K562 (cell line): ENCODE data around the gene ENOX2. TPM values are rescaled to one million over a fixed set of nuclear protein-coding genes. Genes with fewer than 3 reads are reported as not detected.
A peak's percentile ranks its signal among the peaks of the same experiment; 100 is the strongest.

Experiments
- CBX5 ChIP-seq: IDR thresholded peaks from 2 replicates; pipeline ENCODE4 v1.6.1; 2014; ENCODE audit warnings: low read depth, borderline replicate concordance
- CC2D1A ChIP-seq: fragments of 450-650 bp; IDR thresholded peaks from 2 replicates; pipeline ENCODE4 v1.6.1; 2017; ENCODE audit warnings: mild to moderate bottlenecking
- CUX1 ChIP-seq: fragments of 200-800 bp; sonication (Bioruptor generic); IDR thresholded peaks from 2 replicates; pipeline ENCODE4 v1.6.1; 2016; ENCODE audit warnings: missing genetic modification characterization, missing compliant biosample characterization
- DNMT1 ChIP-seq: fragments of 450-650 bp; IDR thresholded peaks from 2 replicates; pipeline ENCODE4 v1.6.1; 2016; ENCODE audit warnings: antibody characterized with exemption, mild to moderate bottlenecking
- ESRRB ChIP-seq: fragments of 250-450 bp; sonication (Bioruptor Pico); IDR thresholded peaks from 2 replicates; pipeline ENCODE4 v1.5.0; 2020; ENCODE audit warnings: mild to moderate bottlenecking, moderate library complexity, borderline replicate concordance
- EWSR1 ChIP-seq: fragments of 450-650 bp; IDR thresholded peaks from 2 replicates; pipeline ENCODE4 v1.6.1; 2018; ENCODE audit warnings: borderline replicate concordance, mild to moderate bottlenecking, low read depth, moderate library complexity; ENCODE audit not compliant: partially characterized antibody
- GABPA ChIP-seq: fragments of 200-800 bp; sonication (Bioruptor generic); conservative IDR thresholded peaks from 2 replicates; pipeline ENCODE4 v1.6.1; 2016; ENCODE audit warnings: low read depth, missing genetic modification characterization, missing compliant biosample characterization
- HMG20A ChIP-seq: fragments of 450-650 bp; formaldehyde crosslinking; conservative IDR thresholded peaks from 2 replicates; pipeline ENCODE4 v1.4.0; 2020; ENCODE audit warnings: mild to moderate bottlenecking, mixed read lengths
- ILF3 ChIP-seq: fragments of 450-650 bp; IDR thresholded peaks from 2 replicates; pipeline ENCODE4 v1.6.1; 2018; ENCODE audit warnings: antibody characterized with exemption, mild to moderate bottlenecking, moderate library complexity, borderline replicate concordance
- LCOR ChIP-seq: sonication (generic); formaldehyde crosslinking; IDR thresholded peaks from 2 replicates; pipeline ENCODE4 v1.8.0; 2022; ENCODE audit warnings: mild to moderate bottlenecking, missing genetic modification reagents
- MBD2 ChIP-seq: sonication (generic); IDR thresholded peaks from 2 replicates; pipeline ENCODE4 v1.6.1; 2016; ENCODE audit warnings: low read depth, borderline replicate concordance
- NCOA1 ChIP-seq: fragments of 450-650 bp; IDR thresholded peaks from 2 replicates; pipeline ENCODE4 v1.6.1; 2016; ENCODE audit warnings: low read depth
- NFE2 ChIP-seq: IDR thresholded peaks from 2 replicates; pipeline ENCODE4 v1.6.1; 2014; ENCODE audit warnings: antibody characterized with exemption, low read depth
- NR1H2 ChIP-seq: sonication (generic); formaldehyde crosslinking; IDR thresholded peaks from 2 replicates; pipeline ENCODE4 v1.4.0; 2020; ENCODE audit warnings: mild to moderate bottlenecking, missing genetic modification reagents
- POLR3A ChIP-seq: IDR thresholded peaks from 2 replicates; pipeline ENCODE4 v1.6.1; 2011; ENCODE audit warnings: borderline replicate concordance, mild to moderate bottlenecking, moderate library complexity; ENCODE audit not compliant: insufficient read length, insufficient read depth; ENCODE audit errors: extremely low read depth
- RAD21 ChIP-seq, 2 experiments: fragments of 250-450 bp in 1 of 2; fragments of 450-650 bp in 1 of 2; sonication (Bioruptor Pico) in 1 of 2; formaldehyde crosslinking in 1 of 2; IDR thresholded peaks in 1 of 2; conservative IDR thresholded peaks in 1 of 2; 2 replicates each; pipeline versions ENCODE4 v1.4.0 to v1.8.0; 2020 to 2022; ENCODE audit warnings: mild to moderate bottlenecking in 2 of 2, moderate library complexity in 1 of 2
- TAF9B ChIP-seq: fragments of 450-650 bp; IDR thresholded peaks from 2 replicates; pipeline ENCODE4 v1.6.1; 2018; ENCODE audit warnings: mild to moderate bottlenecking; ENCODE audit not compliant: partially characterized antibody
- ZNF561 ChIP-seq: fragments of 450-650 bp; formaldehyde crosslinking; conservative IDR thresholded peaks from 2 replicates; pipeline ENCODE4 v1.4.0; 2020; ENCODE audit warnings: mild to moderate bottlenecking, moderate library complexity
- ZNF740 ChIP-seq, 3 experiments: fragments of 200-800 bp in 1 of 3; sonication (Bioruptor generic) in 1 of 3; sonication (generic) in 1 of 3; formaldehyde crosslinking in 1 of 3; IDR thresholded peaks; 2 replicates each; pipeline versions ENCODE4 v1.6.1 to v1.8.0; 2016 to 2022; ENCODE audit warnings: mild to moderate bottlenecking in 2 of 3, missing compliant biosample characterization in 2 of 3, missing genetic modification characterization in 2 of 3, missing genetic modification reagents in 1 of 3
- polyA plus RNA-seq, 8 experiments: library from polyadenylated mRNA; depleted of rRNA in 4 of 8; stranded (reverse) in 5 of 8; unstranded in 3 of 8; fragments of >200 nt; fragmentation: Nextera tagmentation in 2 of 8; fragmentation: Illumina TruSeq in 1 of 8; extraction: Ambion mirVana in 2 of 8; extraction: Trizol in 1 of 8; gene quantifications; 2 replicates each; pipeline versions ENCODE4 v1.2.1 to v1.2.3, GENCODE V29; 2011 to 2014; ENCODE audit warnings: inconsistent platforms in 1 of 8, missing spikeins in 1 of 8
- total RNA-seq, 7 experiments: library from RNA; depleted of rRNA in 6 of 7; stranded (reverse); fragments of >200 nt in 6 of 7; fragmentation: Illumina TruSeq in 2 of 7; extraction: Trizol in 2 of 7; gene quantifications; 2 replicates each; pipeline versions ENCODE4 v1.2.1 to v1.2.3, GENCODE V29; 2011 to 2021; ENCODE audit warnings: low replicate concordance in 1 of 7
- TF ChIP-seq, protein P1 (sequence below), 2 experiments: fragments of 450-650 bp in 1 of 2; sonication (generic) in 1 of 2; formaldehyde crosslinking in 1 of 2; IDR thresholded peaks in 1 of 2; conservative IDR thresholded peaks in 1 of 2; 2 replicates each; pipeline versions ENCODE4 v1.6.1 to v1.8.1; 2016 to 2023; ENCODE audit warnings: mild to moderate bottlenecking in 2 of 2, moderate library complexity in 2 of 2, inconsistent platforms in 1 of 2, missing genetic modification reagents in 1 of 2

The ENOX2 gene
- total and polyA plus RNA-seq, 9 of the 15 experiments (the other 6 are each of a cell fraction or from before 2014, with no cell fraction given), result 6.1 to 24.0 (median 13.8) TPM

DNA sequence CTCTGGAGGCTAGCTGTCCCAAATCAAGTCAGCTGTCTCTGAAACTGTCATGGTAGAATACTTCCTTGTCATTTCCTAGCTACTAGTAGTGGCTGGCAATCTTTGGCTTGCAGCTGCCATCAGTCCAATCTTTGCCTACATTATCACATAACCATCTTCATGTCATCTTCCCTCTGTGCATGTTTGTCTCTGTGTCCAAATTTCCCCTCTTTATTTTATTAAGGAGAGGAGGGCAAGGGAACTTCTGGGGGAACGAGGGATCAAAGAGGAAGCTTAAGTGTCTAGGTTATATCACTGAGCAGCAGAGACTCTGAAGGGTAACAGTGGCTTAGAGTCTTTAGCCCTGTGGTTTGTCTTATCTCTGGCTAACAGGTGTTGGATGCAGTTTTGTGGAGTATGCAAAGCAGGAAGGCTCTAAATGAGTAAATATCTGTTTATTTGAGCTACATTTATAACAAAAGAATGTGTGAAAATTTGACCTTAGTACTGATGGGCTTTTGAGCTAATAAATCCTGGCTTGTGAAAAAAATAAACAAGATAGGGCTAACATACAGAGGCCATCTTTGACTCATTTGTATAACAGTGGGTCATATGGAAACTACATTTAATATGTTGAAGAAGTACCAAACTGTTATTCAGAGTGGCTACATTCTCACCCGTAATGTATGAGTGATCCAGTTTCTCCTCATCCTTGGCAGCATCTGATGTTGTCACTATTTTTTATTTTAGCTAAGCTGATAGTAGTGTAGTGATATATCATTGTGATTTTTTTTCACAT is 49.4 kb upstream of the ENOX2 start (continued):
- no peak for TF ChIP-seq GABPA (tag)
- TF ChIP-seq ILF3, result no peak; the same call in 1 of the 2 replicates
- TF ChIP-seq EWSR1, result no peak
- TF ChIP-seq NFE2, result 0 out of 2 replicates have a peak, but pooled peaks have one; percentile 35
- TF ChIP-seq CC2D1A, result peak; percentile 80; the same call in 1 of the 2 replicates
- TF ChIP-seq, protein P1, sequence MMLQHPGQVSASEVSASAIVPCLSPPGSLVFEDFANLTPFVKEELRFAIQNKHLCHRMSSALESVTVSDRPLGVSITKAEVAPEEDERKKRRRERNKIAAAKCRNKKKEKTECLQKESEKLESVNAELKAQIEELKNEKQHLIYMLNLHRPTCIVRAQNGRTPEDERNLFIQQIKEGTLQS (IDR thresholded peaks at IDR 0.05), result no peak
- TF ChIP-seq, protein P1 (CRISPR knock-in tag; conservative IDR thresholded peaks at IDR 0.05), result no peak
- 0 out of 2 replicates have a peak, but pooled peaks have one; percentile 41 for TF ChIP-seq MBD2
- no peak for TF ChIP-seq RAD21 (CRISPR knock-in tag; conservative IDR thresholded peaks at IDR 0.05 in 1 of 2, IDR thresholded peaks at IDR 0.05 in 1 of 2)
- no peak for TF ChIP-seq NR1H2 (CRISPR knock-in tag)
- TF ChIP-seq LCOR (CRISPR knock-in tag), result peak; percentile 95
- no peak for TF ChIP-seq DNMT1
- TF ChIP-seq TAF9B, result no peak
- TF ChIP-seq ZNF740 (CRISPR knock-in tag; IDR thresholded peaks at IDR 0.05), result no peak
- TF ChIP-seq ZNF740 (tag; IDR thresholded peaks at IDR 0.05), result no peak
- TF ChIP-seq NCOA1, result peak; percentile 66
- TF ChIP-seq HMG20A (CRISPR knock-in tag), result no peak
- TF ChIP-seq CBX5, result no peak
- TF ChIP-seq CUX1 (CRISPR knock-in tag), result no peak
- no peak for TF ChIP-seq POLR3A
- no peak for TF ChIP-seq ZNF561 (CRISPR knock-in tag)
- no peak for TF ChIP-seq ESRRB (CRISPR knock-in tag)
